ENCODE measurements around the gene MAGEB17.
"Not testable (repeated sequence)": the region's sequence is repeated elsewhere in the genome, so short reads cannot be mapped to it uniquely, and the experiment has no call there.

MAGEB17 gene

GRCh38 chrX:16140983-16141382 lies 26.3 kb upstream of the MAGEB17 start:
- Histone ChIP-seq H3K27me3 (ENCODE audit: insufficient read depth, low read length) (peaks cover 3% of the 10 kb centered on the region), H2AFZ (ENCODE audit: low read depth, low read length) (no peak overlapping the region), H3K4me3 (ENCODE audit: low read length) (no peak overlapping the region), H3K4me1 (ENCODE audit: insufficient read depth, low read length) (no peaks in the 10 kb centered on the region), H3K36me3 (ENCODE audit: insufficient read depth, low read length) (no peaks in the 10 kb centered on the region), H3K9me3 (ENCODE audit: low read length) (no peaks in the 10 kb centered on the region)

- H3K36me3 ChIP-seq (ENCODE audit: insufficient read depth, low read length), result no peaks in the 10 kb centered on the region
- no peaks in the 10 kb centered on the region for H3K9me3 ChIP-seq (ENCODE audit: low read length)
- H3K4me3 ChIP-seq (ENCODE audit: low read length), result no peak overlapping the region
- H2AFZ ChIP-seq (ENCODE audit: low read depth, low read length), result no peak overlapping the region
- no peaks in the 10 kb centered on the region for H3K4me1 ChIP-seq (ENCODE audit: insufficient read depth, low read length)
- H3K27me3 ChIP-seq (ENCODE audit: insufficient read depth, low read length), result peaks cover 3% of the 10 kb centered on the region
Observed at GRCh38 chrX:16141422-16142245, 25.6 kb upstream of the MAGEB17 start.

- H3K4me1 ChIP-seq (ENCODE audit: insufficient read depth, low read length), result no peaks in the 10 kb centered on the region
- H3K27me3 ChIP-seq (ENCODE audit: insufficient read depth, low read length), result peaks cover 2% of the 10 kb centered on the region
- H3K4me3 ChIP-seq (ENCODE audit: low read length), result no peak overlapping the region
- no peaks in the 10 kb centered on the region for H3K36me3 ChIP-seq (ENCODE audit: insufficient read depth, low read length)
- H2AFZ ChIP-seq (ENCODE audit: low read depth, low read length), result no peak overlapping the region
- no peaks in the 10 kb centered on the region for H3K9me3 ChIP-seq (ENCODE audit: low read length)
Observed at GRCh38 chrX:16142246-16142558, 25.1 kb upstream of the MAGEB17 start.

- no peaks in the 10 kb centered on the region for H3K9me3 ChIP-seq (ENCODE audit: low read length)
- H3K4me3 ChIP-seq (ENCODE audit: low read length), result no peak overlapping the region
- no peaks in the 10 kb centered on the region for H3K36me3 ChIP-seq (ENCODE audit: insufficient read depth, low read length)
- no peaks in the 10 kb centered on the region for H3K27me3 ChIP-seq (ENCODE audit: insufficient read depth, low read length)
- H2AFZ ChIP-seq (ENCODE audit: low read depth, low read length), result no peak overlapping the region
- H3K4me1 ChIP-seq (ENCODE audit: insufficient read depth, low read length), result no peaks in the 10 kb centered on the region
Observed at GRCh38 chrX:16143968-16144367, 23.3 kb upstream of the MAGEB17 start.

- no peaks in the 10 kb centered on the region for H3K4me1 ChIP-seq (ENCODE audit: insufficient read depth, low read length)
- H3K9me3 ChIP-seq (ENCODE audit: low read length), result no peaks in the 10 kb centered on the region
Observed at GRCh38 chrX:16144420-16144819, 22.9 kb upstream of the MAGEB17 start.

GRCh38 chrX:16145093-16145492 lies 22.2 kb upstream of the MAGEB17 start:
- H2AFZ ChIP-seq (ENCODE audit: low read depth, low read length); H3K27me3 ChIP-seq (ENCODE audit: insufficient read depth, low read length); H3K9me3 ChIP-seq (ENCODE audit: low read length); H3K4me3 ChIP-seq (ENCODE audit: low read length); H3K36me3 ChIP-seq (ENCODE audit: insufficient read depth, low read length); H3K4me1 ChIP-seq (ENCODE audit: insufficient read depth, low read length): not testable (repeated sequence)

More at GRCh38 chrX:16144420-16144819, 22.9 kb upstream of the MAGEB17 start:
- Histone ChIP-seq H3K36me3 (ENCODE audit: insufficient read depth, low read length) (no peaks in the 10 kb centered on the region), H2AFZ (ENCODE audit: low read depth, low read length) (no peak overlapping the region), H3K27me3 (ENCODE audit: insufficient read depth, low read length) (no peaks in the 10 kb centered on the region), H3K4me3 (ENCODE audit: low read length) (no peak overlapping the region)

GRCh38 chrX:16145656-16146055 lies 21.6 kb upstream of the MAGEB17 start:
- Histone ChIP-seq H2AFZ (ENCODE audit: low read depth, low read length) (no peak overlapping the region), H3K36me3 (ENCODE audit: insufficient read depth, low read length) (no peaks in the 10 kb centered on the region), H3K4me1 (ENCODE audit: insufficient read depth, low read length) (no peaks in the 10 kb centered on the region), H3K4me3 (ENCODE audit: low read length) (no peak overlapping the region), H3K27me3 (ENCODE audit: insufficient read depth, low read length) (no peaks in the 10 kb centered on the region), H3K9me3 (ENCODE audit: low read length) (no peaks in the 10 kb centered on the region)

- Histone ChIP-seq H2AFZ (ENCODE audit: low read depth, low read length) (no peak overlapping the region), H3K4me3 (ENCODE audit: low read length) (no peak overlapping the region), H3K36me3 (ENCODE audit: insufficient read depth, low read length) (no peaks in the 10 kb centered on the region), H3K9me3 (ENCODE audit: low read length) (no peaks in the 10 kb centered on the region), H3K27me3 (ENCODE audit: insufficient read depth, low read length) (no peaks in the 10 kb centered on the region), H3K4me1 (ENCODE audit: insufficient read depth, low read length) (no peaks in the 10 kb centered on the region)
Observed at GRCh38 chrX:16148896-16149295, 18.4 kb upstream of the MAGEB17 start.

- Histone ChIP-seq H2AFZ (ENCODE audit: low read depth, low read length) (no peak overlapping the region), H3K4me3 (ENCODE audit: low read length) (no peak overlapping the region), H3K36me3 (ENCODE audit: insufficient read depth, low read length) (no peaks in the 10 kb centered on the region), H3K27me3 (ENCODE audit: insufficient read depth, low read length) (no peaks in the 10 kb centered on the region), H3K4me1 (ENCODE audit: insufficient read depth, low read length) (no peaks in the 10 kb centered on the region), H3K9me3 (ENCODE audit: low read length) (no peaks in the 10 kb centered on the region)
Observed at GRCh38 chrX:16155581-16156096, 11.6 kb upstream of the MAGEB17 start.

- H3K27me3 ChIP-seq (ENCODE audit: insufficient read depth, low read length), result no peaks in the 10 kb centered on the region
- H3K36me3 ChIP-seq (ENCODE audit: insufficient read depth, low read length), result no peaks in the 10 kb centered on the region
- H3K9me3 ChIP-seq (ENCODE audit: low read length), result no peaks in the 10 kb centered on the region
- no peak overlapping the region for H2AFZ ChIP-seq (ENCODE audit: low read depth, low read length)
- no peak overlapping the region for H3K4me3 ChIP-seq (ENCODE audit: low read length)
- no peaks in the 10 kb centered on the region for H3K4me1 ChIP-seq (ENCODE audit: insufficient read depth, low read length)
Observed at GRCh38 chrX:16156692-16157331, 10.5 kb upstream of the MAGEB17 start.

- H3K27me3 ChIP-seq (ENCODE audit: insufficient read depth, low read length), result no peaks in the 10 kb centered on the region
- H3K9me3 ChIP-seq (ENCODE audit: low read length), result no peaks in the 10 kb centered on the region
- H2AFZ ChIP-seq (ENCODE audit: low read depth, low read length), result no peak overlapping the region
- H3K36me3 ChIP-seq (ENCODE audit: insufficient read depth, low read length), result no peaks in the 10 kb centered on the region
- no peak overlapping the region for H3K4me3 ChIP-seq (ENCODE audit: low read length)
- no peaks in the 10 kb centered on the region for H3K4me1 ChIP-seq (ENCODE audit: insufficient read depth, low read length)
Observed at GRCh38 chrX:16160729-16161128, 6.6 kb upstream of the MAGEB17 start.

GRCh38 chrX:16161173-16161572 lies 6.1 kb upstream of the MAGEB17 start:
- not testable (repeated sequence) for H3K4me3 ChIP-seq (ENCODE audit: low read length); H3K4me1 ChIP-seq (ENCODE audit: insufficient read depth, low read length); H3K9me3 ChIP-seq (ENCODE audit: low read length); H3K36me3 ChIP-seq (ENCODE audit: insufficient read depth, low read length); H2AFZ ChIP-seq (ENCODE audit: low read depth, low read length); H3K27me3 ChIP-seq (ENCODE audit: insufficient read depth, low read length)

- Histone ChIP-seq H3K36me3 (ENCODE audit: insufficient read depth, low read length) (no peaks in the 10 kb centered on the region), H3K4me1 (ENCODE audit: insufficient read depth, low read length) (no peaks in the 10 kb centered on the region)
Observed at GRCh38 chrX:16162391-16162790, 4.9 kb upstream of the MAGEB17 start.

More at GRCh38 chrX:16162391-16162790, 4.9 kb upstream of the MAGEB17 start:
- Histone ChIP-seq H3K9me3 (ENCODE audit: low read length) (no peaks in the 10 kb centered on the region), H3K27me3 (ENCODE audit: insufficient read depth, low read length) (no peaks in the 10 kb centered on the region), H3K4me3 (ENCODE audit: low read length) (no peak overlapping the region), H2AFZ (ENCODE audit: low read depth, low read length) (no peak overlapping the region)
